Smooth muscle cell of the brain vasculature (primary cell): ENCODE data around the gene PRKCZ.
A peak's percentile ranks its signal among the peaks of the same experiment; 100 is the strongest.

Source experiments
- DNase-seq: peaks from one replicate; pipeline ENCODE4 v3.0.0-alpha.2; 2012; ENCODE audit warnings: low read depth, low spot score

Gene PRKCZ

DNA sequence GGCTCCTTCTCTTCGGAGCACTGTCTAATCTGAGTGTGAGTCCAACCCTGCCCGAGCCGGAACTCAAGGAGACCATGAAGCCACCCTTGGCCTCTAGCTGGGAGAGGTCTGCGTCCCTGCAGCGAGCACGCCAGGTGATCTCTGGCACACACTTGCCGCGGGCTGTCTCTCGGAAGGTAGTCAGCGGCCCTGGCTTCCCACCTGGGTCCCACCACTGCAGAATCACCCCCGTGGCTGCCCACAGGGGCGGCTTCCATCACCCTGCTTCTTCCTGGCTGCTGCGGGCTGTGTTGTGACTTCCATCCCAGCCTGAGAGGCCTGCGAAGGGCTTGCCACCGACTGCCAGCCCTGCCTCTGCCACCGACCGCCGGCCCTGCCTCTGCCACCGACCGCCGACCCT, 127.3 kb downstream of the PRKCZ start:
- DNase-seq, result no peak

DNA sequence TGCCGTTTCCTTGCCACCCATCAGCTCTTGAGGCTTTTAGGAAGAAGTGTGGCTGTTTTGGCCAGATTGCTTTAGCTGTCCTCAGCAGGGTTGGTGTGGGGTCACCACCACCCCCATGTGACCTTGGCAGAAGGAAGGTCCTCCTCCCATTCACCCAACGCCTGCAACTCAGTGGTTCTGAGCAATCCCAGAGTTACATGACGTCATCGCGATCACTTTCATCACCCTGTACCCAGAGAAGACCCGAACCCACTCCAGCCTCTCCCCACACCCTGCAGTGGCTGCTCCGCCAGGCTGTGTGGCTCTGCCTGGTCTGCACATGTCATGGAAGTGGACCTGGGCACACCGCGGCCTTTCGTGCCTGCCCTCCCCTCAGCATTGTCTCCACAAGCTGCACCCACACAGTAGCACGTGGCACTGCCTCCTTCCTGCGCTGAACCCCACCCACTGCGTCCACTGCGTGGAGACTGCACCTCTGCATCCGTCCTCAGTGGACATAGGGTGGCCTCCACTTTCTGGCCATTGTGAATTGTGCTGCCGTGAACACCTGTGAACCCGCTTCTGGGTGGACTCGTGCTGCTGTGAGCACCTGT, 127.8 kb downstream of the PRKCZ start:
- no peak for DNase-seq

DNA sequence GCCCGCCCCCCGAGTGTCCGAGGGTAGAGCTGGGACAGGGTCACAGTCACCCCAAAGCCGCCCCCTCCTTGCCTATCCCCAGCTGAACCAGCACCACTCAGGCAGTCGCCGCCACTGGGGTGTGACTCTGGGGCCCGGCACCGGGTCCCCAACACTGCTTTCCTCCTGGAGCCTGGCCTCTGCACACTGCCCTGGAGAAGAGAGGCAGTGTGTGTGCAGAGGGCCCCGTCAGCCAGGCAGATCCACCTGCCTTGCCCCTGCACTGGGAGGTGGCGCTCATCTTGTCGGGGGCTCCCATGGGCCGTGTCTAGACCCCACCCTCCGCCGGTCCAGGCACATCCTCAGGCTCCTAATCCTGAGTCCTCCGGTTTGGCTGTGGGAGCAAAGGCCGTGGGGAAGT, 128.7 kb downstream of the PRKCZ start:
- no peak for DNase-seq

DNA sequence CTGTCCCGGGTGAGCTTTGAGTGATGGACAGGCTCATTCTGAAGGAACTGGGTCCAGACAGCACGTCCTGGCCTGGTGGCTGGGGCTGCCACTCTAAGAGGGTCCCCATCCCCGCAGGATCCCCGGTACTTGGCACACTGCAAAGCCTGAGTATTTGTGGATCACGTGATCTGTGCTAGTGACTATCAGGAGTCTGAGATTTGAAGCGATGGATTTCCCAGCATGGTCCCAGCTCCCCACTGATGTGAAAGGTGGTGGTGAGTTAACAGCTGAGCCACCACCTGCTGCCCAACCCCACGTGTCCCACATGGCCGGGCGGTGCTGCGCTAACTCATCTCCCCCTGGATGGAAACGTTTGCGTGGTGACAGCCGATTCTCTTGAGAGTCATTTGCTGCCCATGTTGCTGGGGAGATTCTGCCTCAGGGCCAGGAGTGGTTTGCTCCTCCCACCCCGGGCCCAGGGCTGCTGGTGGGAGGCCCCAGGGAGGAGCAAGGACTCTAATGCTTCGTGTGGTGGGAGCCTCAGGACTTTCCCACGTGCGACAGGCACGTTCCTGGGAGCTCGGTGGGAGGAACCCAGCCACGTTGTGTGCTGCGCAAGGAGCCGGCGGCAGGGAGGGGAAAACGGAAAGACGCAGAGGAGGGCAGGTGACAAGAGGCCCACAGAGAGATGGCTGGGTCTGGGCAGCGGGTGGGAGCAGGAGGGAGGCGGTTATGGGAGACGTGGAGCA, 129.2 kb downstream of the PRKCZ start:
- no peak for DNase-seq

DNA sequence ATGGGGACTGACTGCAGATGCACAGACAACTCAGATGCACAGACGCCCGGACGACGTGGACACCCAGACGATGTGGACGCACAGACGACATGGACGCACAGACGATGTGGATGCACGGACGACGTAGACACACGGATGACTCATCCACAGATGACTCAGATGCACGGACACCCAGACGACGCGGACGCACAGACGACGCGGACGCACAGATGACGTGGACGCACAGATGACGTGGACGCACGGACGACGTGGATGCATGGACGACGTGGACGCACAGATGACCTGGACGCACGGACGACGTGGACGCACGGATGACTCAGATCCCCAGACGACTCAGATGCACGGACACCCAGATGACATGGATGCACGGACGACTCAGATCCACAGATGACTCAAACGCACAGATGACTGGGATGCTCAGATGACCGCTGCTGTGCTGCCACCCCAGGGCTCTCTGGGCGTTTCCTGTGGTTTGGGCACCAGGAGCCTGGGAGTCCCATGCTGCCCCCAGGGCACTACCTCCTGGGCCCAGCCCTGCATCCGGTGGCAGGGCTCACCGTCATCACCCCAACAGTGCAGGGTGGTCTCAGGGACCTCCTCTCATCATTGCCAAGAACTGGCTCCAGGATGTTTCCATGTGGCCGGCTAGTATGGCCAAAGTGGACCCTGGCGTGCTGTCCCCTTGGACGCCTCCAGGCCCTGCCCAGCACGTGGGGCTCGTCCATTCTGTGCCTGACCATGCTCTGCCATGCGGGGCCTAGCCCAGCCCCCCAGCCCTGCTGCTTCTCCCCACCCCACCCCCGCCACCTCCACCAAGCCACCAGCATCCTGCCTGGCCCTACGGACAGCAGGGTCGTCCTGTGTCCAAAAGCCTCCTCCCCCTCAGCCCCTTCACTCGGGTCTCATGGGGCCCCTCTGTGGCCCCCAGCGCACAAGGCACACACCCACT, 130.4 kb downstream of the PRKCZ start:
- DNase-seq, result no peak

DNA sequence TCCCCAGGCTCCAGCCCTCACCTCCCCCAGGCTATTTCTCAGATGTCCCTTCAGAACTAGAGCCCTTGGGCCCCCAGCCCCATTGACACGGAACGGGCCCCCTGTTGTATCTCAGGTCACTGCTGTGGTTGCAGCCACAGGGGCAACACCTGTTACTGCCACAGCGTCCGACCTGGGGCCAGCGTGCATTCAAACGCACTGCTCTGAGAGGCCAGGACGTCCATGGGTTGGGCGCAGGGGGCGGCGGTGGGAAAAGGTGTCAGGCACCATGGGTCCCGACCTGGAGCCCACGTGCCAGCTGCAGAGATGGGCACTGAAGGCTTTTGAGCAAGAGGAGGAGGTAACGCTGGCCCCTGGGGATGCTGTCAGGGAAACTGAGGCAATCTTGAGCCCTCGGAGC, 131.1 kb downstream of the PRKCZ start:
- DNase-seq, result no peak

DNA sequence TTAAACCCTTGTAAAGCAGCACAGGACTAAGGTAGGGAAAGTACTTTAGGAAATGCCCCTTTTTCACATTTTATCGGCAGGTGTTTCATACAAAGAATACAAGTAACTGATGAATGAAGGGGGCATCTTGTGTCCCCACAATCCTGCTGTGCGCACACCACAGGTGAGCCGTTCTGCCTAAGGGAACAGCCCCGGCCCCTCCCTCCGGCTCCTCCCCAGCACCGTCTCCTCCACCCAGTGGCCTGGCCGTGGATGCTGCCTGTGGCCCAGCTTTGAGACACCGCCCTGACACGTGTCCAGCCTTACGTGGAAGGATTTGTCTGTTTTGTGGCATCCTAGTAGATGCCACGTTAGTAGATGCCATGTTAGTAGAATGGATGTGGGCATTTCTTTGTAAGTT, 131.5 kb downstream of the PRKCZ start:
- no peak for DNase-seq

DNA sequence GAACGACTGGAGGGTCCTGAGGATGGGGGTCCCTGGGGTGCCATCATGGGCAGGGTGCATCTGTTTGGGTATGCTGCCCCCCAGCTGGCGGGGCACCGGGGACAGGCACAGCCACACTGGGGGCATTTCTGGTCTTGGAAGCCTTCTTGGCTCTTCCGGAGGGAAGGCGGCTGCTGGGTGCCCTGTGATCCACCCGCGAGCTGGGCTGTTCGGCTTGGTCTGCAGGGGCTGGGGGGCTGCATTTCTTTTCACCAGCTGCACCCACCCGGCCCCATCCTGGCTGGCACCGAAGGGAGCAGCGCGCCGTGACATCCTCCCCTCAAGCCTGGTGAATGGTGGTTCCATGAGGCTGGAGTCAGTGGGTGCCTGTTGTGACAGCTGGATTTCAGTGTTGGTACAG, 132.2 kb downstream of the PRKCZ start:
- no peak for DNase-seq

DNA sequence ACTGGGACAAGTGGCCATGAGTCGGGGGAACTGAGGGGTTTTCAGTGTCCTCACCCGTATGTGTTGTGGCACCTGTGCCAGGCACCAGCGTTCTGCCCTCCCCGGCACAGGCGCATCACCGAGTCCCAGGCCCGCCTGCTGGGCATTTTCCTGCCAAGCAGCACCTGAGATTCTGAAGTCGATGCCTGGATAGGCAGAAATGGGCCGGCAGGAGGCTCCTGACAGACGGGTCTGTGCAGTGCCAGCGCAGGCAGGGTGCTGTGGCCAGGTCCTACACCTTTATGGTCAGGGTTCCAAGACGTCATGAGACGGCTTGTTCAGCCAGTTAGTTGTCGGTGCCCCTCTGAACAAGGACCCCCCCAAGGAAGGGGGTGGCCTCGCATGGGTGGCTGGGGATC, 133.7 kb downstream of the PRKCZ start:
- DNase-seq, result no peak

DNA sequence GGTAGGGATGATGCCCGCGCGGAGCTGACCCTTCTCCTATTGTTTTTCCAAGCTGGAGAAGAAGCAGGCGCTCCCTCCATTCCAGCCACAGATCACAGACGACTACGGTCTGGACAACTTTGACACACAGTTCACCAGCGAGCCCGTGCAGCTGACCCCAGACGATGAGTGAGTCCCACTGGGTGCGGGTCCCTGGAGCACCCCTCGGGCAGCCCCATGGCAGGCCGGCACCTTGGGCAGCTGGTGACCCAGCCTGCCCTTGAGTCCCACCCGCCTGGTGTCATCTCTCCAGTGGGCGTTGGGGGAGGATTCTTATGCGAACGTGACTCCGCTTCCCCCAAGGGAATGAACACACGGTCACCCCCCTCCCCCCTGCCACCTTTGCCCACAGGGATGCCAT, 134.3 kb downstream of the PRKCZ start:
- no peak for DNase-seq

DNA sequence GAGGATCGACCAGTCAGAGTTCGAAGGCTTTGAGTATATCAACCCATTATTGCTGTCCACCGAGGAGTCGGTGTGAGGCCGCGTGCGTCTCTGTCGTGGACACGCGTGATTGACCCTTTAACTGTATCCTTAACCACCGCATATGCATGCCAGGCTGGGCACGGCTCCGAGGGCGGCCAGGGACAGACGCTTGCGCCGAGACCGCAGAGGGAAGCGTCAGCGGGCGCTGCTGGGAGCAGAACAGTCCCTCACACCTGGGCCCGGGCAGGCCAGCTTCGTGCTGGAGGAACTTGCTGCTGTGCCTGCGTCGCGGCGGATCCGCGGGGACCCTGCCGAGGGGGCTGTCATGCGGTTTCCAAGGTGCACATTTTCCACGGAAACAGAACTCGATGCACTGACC, 134.7 kb downstream of the PRKCZ start:
- no peak for DNase-seq

DNA sequence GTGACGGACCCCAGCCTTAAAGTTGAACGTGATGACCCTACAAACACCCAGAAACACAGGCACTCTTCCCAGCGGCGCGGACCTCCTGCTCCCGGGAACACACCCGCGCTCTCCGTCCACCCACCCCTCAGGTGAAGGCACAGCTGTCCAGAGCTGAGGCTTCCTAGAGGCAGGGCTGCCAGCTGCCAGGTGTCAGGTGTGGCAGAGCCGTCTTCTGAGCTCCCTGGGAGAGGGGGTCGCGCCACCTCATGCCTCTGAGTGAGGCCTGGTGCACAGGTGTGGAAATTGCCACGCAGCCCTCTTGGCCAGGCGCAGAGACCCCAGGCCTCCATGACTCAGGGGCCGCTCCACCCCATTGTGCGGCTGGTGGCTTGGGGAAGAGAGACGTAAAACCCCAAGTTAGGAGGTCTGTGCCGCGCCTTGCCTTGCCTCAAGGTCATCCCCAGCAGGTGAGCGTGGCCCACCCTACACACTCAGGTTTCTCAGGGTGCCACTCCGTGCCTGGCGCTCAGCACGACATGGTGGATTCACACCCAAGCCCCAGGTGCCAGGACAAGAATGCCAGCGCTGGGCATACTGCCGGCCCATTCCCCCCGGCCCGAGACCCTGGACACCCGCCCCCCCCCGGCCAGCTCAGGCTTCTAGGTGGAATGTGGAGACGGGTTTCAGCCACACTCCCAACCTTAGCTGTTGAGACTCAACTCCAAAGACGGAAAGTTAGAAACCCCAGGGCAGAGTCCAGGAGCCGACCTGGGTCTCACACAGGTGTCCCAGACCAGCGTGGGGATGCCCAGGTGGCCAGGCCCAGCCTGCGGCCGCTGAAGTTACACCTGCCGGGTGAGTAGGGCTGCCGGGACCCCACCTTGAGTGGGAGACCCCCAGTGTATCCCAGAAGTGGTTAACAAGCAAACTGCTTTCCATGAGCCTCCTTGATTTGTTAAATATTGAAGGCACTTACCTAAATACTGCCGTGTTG, 136.0 kb downstream of the PRKCZ start:
- no peak for DNase-seq

DNA sequence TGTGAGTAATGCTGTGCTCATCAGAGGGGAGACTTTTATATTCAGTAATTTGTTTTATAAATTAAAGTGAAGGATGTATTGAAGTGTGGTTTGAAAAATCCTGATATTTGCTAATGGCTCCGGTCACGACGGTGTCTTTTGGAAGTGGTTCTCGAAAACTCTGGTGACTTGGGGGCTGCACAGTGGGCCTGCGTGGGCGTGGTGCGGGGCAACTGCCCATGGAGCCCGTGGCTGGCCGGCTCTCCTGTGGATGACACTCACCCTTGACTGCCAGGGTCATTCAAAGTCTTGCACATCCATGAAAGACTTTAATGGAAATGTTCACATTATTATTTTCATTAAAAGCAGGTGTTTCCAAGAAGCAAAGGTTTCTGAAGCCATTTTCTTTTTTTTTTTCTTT, 136.7 kb downstream of the PRKCZ start:
- DNase-seq, result no peak

DNA sequence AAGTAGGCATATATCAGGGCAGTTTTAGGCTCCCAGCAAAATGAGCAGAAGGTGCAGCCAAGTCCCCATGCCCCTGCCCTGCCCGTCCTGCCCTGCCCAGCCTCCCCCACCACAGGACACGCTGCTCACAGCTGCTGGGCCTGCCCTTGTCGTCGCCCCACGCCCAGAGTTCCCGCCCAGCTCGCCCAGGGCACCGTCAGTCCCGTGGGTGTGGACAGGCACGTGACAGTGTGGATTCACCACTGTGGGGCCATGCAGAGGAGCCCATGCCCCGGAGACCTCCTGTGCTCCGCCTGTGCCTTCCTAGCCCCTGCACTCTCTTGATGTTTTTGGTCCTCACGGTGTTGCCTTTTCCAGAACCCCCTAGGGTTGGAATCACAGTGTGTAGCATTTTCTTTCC, 137.4 kb downstream of the PRKCZ start:
- no peak for DNase-seq

DNA sequence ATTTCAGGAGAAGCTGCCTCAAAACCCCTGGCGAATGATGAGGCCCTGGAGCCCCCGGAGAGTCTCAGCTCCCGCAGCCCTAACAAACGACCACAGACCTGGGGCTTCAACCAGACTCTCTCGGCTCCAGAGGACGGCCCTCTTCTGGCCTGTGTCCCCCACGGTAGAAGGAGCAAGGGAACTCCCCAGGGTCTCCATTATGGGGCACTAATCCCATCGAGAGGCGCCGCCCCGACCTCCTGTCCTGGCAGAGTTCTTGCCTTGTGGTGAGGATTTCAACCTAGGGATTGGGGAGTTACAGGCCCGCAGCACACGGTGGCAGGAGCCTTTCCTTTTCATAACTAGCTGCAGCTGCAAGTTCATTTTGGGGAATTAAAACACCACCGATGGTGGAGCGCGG, 138.1 kb downstream of the PRKCZ start:
- no peak for DNase-seq

DNA sequence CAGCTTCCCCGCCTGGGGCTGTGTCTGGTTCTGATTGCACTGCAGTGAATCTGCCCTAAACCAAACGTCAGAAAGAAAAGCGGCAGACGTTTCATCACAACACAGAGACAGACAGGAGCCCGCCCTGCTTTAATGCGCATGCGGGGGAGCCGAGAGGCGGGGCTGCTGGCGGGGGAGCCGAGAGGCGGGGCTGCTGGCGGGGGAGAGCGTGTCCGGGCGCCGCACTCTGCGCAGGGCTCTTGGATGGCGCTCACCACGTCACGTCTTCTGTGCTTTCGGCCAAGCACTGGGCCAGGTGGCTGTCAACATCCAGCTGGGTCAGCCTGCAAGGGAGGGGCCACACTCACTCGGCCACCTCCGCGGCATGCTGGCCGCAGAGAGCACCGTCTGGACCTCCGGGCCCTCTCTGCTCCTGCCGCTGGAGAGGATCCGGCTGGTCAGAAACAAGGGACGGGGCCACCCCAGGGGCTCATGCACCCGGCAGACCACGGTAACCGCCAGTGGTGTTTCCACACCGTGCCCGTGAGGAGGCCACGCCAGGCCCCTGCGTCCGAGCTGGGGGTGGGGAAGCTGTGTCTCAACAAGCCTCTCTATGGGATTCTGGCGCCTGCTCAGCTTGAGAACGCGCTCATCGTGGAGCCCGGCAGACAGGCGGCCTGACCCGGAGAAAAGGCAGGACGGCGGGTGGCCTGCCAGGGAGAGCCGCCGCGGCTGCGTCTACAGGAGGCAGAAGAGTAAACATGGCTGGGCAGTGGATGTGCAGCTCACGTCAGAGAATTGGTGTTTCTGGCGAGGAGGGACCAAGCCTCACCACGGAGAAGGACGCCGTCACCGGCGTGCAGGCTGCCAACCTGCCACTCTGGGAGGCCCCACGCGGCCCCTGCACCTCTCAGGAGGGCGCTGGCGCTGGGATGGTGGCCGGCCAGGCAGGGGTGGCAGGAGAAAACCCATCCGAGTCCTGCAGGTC, 139.5 kb downstream of the PRKCZ start:
- peak; percentile 87 for DNase-seq

DNA sequence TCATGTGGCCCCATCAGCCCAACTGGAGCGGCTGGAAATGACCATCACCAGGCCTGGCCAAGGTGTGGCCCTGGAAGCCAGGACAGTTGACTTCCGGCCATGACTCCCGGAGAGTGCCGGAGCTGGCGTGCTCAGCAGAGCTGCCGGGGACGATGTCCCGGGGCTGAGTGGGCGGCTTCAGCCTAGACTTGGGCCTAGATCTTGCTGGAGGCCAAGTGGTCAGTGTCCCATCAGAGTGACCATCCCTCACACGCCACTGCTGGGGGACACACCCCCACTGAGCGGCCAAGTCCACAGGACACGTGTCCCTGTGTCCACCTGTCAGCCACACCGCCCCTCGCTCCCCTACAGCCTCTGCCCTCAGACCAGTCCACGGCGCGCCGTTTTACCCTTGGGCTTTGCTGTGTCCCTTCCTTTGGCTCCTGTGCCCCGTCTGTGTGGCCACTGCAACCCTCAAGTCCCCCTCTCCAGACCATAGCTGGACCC, 140.3 kb downstream of the PRKCZ start:
- no peak for DNase-seq

DNA sequence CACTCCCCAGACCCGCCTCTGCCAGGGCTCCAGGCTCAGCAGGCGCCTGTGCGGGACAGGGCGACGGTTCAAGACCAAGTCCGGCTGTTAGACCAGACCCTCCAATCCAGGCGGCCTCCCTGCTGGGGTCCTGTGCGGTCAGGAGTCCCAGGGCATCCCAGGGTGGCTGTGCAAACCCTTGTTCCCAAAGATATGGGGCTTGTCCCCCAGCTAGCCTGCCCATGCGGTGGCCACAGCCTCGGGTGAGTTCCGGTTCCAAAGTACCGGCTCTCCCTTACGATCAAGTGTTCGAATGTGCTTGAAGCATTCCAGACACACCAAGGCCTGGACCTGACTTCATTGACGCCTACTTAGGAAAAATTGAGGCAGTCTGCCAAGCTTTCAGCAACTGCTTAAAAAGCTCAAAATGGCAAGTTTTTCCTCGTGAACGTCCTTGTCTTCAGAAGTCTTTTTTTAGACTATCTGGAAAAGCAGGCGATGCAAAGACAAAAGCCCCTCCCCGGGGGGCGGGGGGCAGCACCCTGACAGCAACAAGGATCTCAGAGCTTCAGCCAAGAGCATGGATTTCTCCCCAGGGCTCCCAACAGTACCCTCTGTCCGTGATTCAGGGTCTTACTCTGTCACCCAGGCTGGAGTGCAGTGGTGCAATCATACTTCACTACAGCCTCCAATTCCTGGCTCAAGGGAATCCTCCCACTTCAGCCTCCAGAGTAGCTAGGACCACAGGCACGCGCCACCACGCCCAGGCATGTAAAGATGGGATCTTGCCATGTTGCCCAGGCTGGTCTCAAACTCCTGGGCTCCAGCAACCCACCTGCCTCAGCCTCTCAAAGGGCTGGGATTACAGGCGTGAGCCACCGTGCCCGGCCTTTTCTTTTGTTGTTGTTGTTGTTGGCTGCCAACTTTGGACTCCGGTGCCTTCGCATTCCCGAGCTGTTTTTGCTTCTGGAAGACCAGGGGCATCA, 142.1 kb downstream of the PRKCZ start:
- no peak for DNase-seq
